HepG2 (cell line): ENCODE results near the gene TRIM25. TPM values are rescaled to one million over a fixed set of nuclear protein-coding genes. Genes with fewer than 3 reads are reported as not detected.

Experiments
- ELF1 ChIP-seq: sonication (generic); formaldehyde crosslinking; IDR thresholded peaks from 2 replicates; pipeline ENCODE4 v1.4.0; 2020; ENCODE audit warnings: missing genetic modification reagents
- FOXA3 ChIP-seq: IDR thresholded peaks from 2 replicates; pipeline ENCODE4 v1.6.1; 2016; ENCODE audit warnings: missing genetic modification reagents, missing compliant biosample characterization
- HNF4G ChIP-seq, 2 experiments: sonication (generic) in 1 of 2; formaldehyde crosslinking in 1 of 2; IDR thresholded peaks; 2 replicates each; pipeline versions ENCODE4 v1.4.0 to v1.6.1; 2011 to 2020; ENCODE audit warnings: borderline replicate concordance in 2 of 2, low read depth in 2 of 2, mild to moderate bottlenecking in 2 of 2, low read length in 1 of 2, missing genetic modification reagents in 1 of 2, moderate library complexity in 1 of 2
- JUN ChIP-seq: sonication (generic); formaldehyde crosslinking; IDR thresholded peaks from 2 replicates; pipeline ENCODE4 v1.4.0; 2020; ENCODE audit warnings: mild to moderate bottlenecking, missing genetic modification reagents
- RBM39 ChIP-seq: fragments of 200-400 bp; formaldehyde crosslinking; IDR thresholded peaks from one replicate; pipeline ENCODE4 v1.6.1; 2018; ENCODE audit warnings: antibody characterized with exemption, mild to moderate bottlenecking, low read depth, low read length; ENCODE audit not compliant: poor library complexity, severe bottlenecking
- SIN3A ChIP-seq: IDR thresholded peaks from 2 replicates; pipeline ENCODE4 v1.6.1; 2011; ENCODE audit warnings: low read depth, mild to moderate bottlenecking, control low read depth, low read length, borderline replicate concordance
- SMARCE1 ChIP-seq: fragments of 450-650 bp; IDR thresholded peaks from 2 replicates; pipeline ENCODE4 v1.6.1; 2017; ENCODE audit warnings: borderline replicate concordance
- TRAFD1 ChIP-seq: sonication (generic); formaldehyde crosslinking; IDR thresholded peaks from 2 replicates; pipeline ENCODE4 v1.5.1; 2020; ENCODE audit warnings: missing genetic modification reagents, mild to moderate bottlenecking, borderline replicate concordance
- ZFY ChIP-seq: sonication (generic); formaldehyde crosslinking; IDR thresholded peaks from 2 replicates; pipeline ENCODE4 v1.4.0; 2020; ENCODE audit warnings: missing genetic modification reagents
- ZNF260 ChIP-seq: sonication (generic); formaldehyde crosslinking; IDR thresholded peaks from 2 replicates; pipeline ENCODE4 v1.4.0; 2020; ENCODE audit warnings: missing genetic modification reagents, low read depth, mild to moderate bottlenecking, borderline replicate concordance
- ZNF275 ChIP-seq: sonication (generic); formaldehyde crosslinking; IDR thresholded peaks from 2 replicates; pipeline ENCODE4 v1.8.0; 2022; ENCODE audit warnings: missing genetic modification reagents, mild to moderate bottlenecking, inconsistent platforms, borderline replicate concordance
- ZNF331 ChIP-seq: sonication (generic); formaldehyde crosslinking; IDR thresholded peaks from 2 replicates; pipeline ENCODE4 v1.4.0; 2020; ENCODE audit warnings: missing genetic modification reagents
- ZNF431 ChIP-seq: sonication (generic); formaldehyde crosslinking; IDR thresholded peaks from 2 replicates; pipeline ENCODE4 v1.9.0; 2022; ENCODE audit warnings: missing genetic modification reagents, low read depth, mild to moderate bottlenecking, borderline replicate concordance
- ZNF460 ChIP-seq: sonication (generic); formaldehyde crosslinking; IDR thresholded peaks from 2 replicates; pipeline ENCODE4 v1.5.1; 2020; ENCODE audit warnings: missing genetic modification reagents, mild to moderate bottlenecking, borderline replicate concordance
- ZNF564 ChIP-seq: sonication (generic); formaldehyde crosslinking; IDR thresholded peaks from 2 replicates; pipeline ENCODE4 v1.8.1; 2023; ENCODE audit warnings: mild to moderate bottlenecking, missing genetic modification reagents
- ZNF788 ChIP-seq: sonication (generic); formaldehyde crosslinking; IDR thresholded peaks from 2 replicates; pipeline ENCODE4 v1.5.0; 2020; ENCODE audit warnings: mild to moderate bottlenecking, missing genetic modification reagents, borderline replicate concordance
- ZNF841 ChIP-seq: sonication (generic); formaldehyde crosslinking; IDR thresholded peaks from 2 replicates; pipeline ENCODE4 v1.8.1; 2023; ENCODE audit warnings: missing genetic modification reagents, borderline replicate concordance
- polyA plus RNA-seq, 8 experiments: library from polyadenylated mRNA; depleted of rRNA in 3 of 8; stranded (reverse) in 7 of 8; unstranded in 1 of 8; fragments of >200 nt; fragmentation: Illumina TruSeq in 4 of 8; extraction: Trizol in 4 of 8; gene quantifications; 2 replicates each; pipeline versions ENCODE4 v1.2.1 to v1.2.3, GENCODE V29; 2011 to 2016; ENCODE audit warnings: low read depth in 4 of 8, missing spikeins in 1 of 8, mixed read lengths in 1 of 8; ENCODE audit not compliant: insufficient read depth in 1 of 8
- total RNA-seq, 5 experiments: library from RNA; depleted of rRNA; stranded (reverse); fragments of >200 nt; fragmentation: Illumina TruSeq; extraction: Trizol; gene quantifications; 2 replicates each; pipeline ENCODE4 v1.2.3, GENCODE V29; 2016; ENCODE audit warnings: low read depth in 1 of 5
- TF ChIP-seq, protein P1 (sequence below): sonication (generic); formaldehyde crosslinking; IDR thresholded peaks from 2 replicates; pipeline ENCODE4 v1.5.0; 2020; ENCODE audit warnings: mild to moderate bottlenecking, missing genetic modification reagents
- TF ChIP-seq, protein P2 (sequence below): sonication (generic); formaldehyde crosslinking; IDR thresholded peaks from 2 replicates; pipeline ENCODE4 v1.5.1; 2020; ENCODE audit warnings: mild to moderate bottlenecking, missing genetic modification reagents, moderate library complexity
- TF ChIP-seq, protein P3 (sequence below): sonication (generic); formaldehyde crosslinking; IDR thresholded peaks from 2 replicates; pipeline ENCODE4 v1.4.0; 2020; ENCODE audit warnings: mild to moderate bottlenecking, missing genetic modification reagents

The TRIM25 gene
- total and polyA plus RNA-seq, 2 of the 13 experiments (the other 11 are each of a cell fraction or from before 2014, with no cell fraction given): 30.8 to 42.2 TPM

- TF ChIP-seq, protein P1, sequence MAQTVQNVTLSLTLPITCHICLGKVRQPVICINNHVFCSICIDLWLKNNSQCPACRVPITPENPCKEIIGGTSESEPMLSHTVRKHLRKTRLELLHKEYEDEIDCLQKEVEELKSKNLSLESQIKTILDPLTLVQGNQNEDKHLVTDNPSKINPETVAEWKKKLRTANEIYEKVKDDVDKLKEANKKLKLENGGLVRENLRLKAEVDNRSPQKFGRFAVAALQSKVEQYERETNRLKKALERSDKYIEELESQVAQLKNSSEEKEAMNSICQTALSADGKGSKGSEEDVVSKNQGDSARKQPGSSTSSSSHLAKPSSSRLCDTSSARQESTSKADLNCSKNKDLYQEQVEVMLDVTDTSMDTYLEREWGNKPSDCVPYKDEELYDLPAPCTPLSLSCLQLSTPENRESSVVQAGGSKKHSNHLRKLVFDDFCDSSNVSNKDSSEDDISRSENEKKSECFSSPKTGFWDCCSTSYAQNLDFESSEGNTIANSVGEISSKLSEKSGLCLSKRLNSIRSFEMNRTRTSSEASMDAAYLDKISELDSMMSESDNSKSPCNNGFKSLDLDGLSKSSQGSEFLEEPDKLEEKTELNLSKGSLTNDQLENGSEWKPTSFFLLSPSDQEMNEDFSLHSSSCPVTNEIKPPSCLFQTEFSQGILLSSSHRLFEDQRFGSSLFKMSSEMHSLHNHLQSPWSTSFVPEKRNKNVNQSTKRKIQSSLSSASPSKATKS (CRISPR knock-in tag): no peak
- TF ChIP-seq ELF1 (CRISPR knock-in tag): peak; percentile 43
- no peak for TF ChIP-seq ZNF460 (CRISPR knock-in tag)
- peak; percentile 92 for TF ChIP-seq ZNF841 (CRISPR knock-in tag)
- TF ChIP-seq ZNF788: peak; percentile 86; the same call in 1 of the 2 replicates
- TF ChIP-seq SIN3A: peak; percentile 84
- TF ChIP-seq ZNF331: peak; percentile 72; the same call in 1 of the 2 replicates
- peak; percentile 91 for TF ChIP-seq ZNF431
- TF ChIP-seq, protein P2, sequence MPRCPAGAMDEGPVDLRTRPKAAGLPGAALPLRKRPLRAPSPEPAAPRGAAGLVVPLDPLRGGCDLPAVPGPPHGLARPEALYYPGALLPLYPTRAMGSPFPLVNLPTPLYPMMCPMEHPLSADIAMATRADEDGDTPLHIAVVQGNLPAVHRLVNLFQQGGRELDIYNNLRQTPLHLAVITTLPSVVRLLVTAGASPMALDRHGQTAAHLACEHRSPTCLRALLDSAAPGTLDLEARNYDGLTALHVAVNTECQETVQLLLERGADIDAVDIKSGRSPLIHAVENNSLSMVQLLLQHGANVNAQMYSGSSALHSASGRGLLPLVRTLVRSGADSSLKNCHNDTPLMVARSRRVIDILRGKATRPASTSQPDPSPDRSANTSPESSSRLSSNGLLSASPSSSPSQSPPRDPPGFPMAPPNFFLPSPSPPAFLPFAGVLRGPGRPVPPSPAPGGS (CRISPR knock-in tag): peak; percentile 92
- TF ChIP-seq TRAFD1: peak; percentile 44; the same call in 1 of the 2 replicates
- TF ChIP-seq RBM39: peak; percentile 93
- TF ChIP-seq ZFY (CRISPR knock-in tag): peak; percentile 85
- TF ChIP-seq, protein P3, sequence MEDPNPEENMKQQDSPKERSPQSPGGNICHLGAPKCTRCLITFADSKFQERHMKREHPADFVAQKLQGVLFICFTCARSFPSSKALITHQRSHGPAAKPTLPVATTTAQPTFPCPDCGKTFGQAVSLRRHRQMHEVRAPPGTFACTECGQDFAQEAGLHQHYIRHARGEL: peak; percentile 41; the same call in 1 of the 2 replicates
- 0 out of 2 replicates have a peak, but pooled peaks have one; percentile 53 for TF ChIP-seq ZNF260
- TF ChIP-seq SMARCE1: no peak
- TF ChIP-seq ZNF564 (CRISPR knock-in tag): peak; percentile 86
- TF ChIP-seq HNF4G (IDR thresholded peaks at IDR 0.05; ENCODE audit: borderline replicate concordance, low read depth, low read length): no peak
- TF ChIP-seq HNF4G (CRISPR knock-in tag; IDR thresholded peaks at IDR 0.05; ENCODE audit: borderline replicate concordance, low read depth): peak; percentile 93
- peak; percentile 81; the same call in 1 of the 2 replicates for TF ChIP-seq ZNF275
- no peak for TF ChIP-seq JUN
- peak; percentile 40; the same call in 1 of the 2 replicates for TF ChIP-seq FOXA3 (CRISPR knock-in tag)
Observed at GRCh38 chr17:56913867-56914580, at the start of gene TRIM25 (continued).
